Tibial artery (tissue), 4 donors: ENCODE data around the gene NRROS.

ENCODE experiments used
- DNase-seq, 2 donors: peaks; one replicate each; pipeline ENCODE4 v3.0.0-alpha.2; 2019
- H3K27ac ChIP-seq, 2 donors: fragments of 200-600 bp; sonication (generic) in 1 of 2; 1 replicate in 1 of 2; 2 replicates in 1 of 2; pipeline ENCODE4 v1.5.1; 2018 to 2019; ENCODE audit warnings: mild to moderate bottlenecking in 1 of 2
- H3K27me3 ChIP-seq, 2 donors: fragments of 200-600 bp; sonication (generic) in 1 of 2; one replicate each; pipeline versions ENCODE4 v1.5.1 to v1.6.0; 2016 to 2019
- H3K36me3 ChIP-seq, 3 donors: fragments of 200-600 bp; sonication (generic) in 2 of 3; one replicate each; pipeline ENCODE4 v1.5.1; 2016 to 2019; ENCODE audit warnings: mild to moderate bottlenecking in 2 of 3
- H3K4me1 ChIP-seq, 4 donors: fragments of 200-600 bp; sonication (generic) in 2 of 4; 1 replicate in 3 of 4; 2 replicates in 1 of 4; pipeline ENCODE4 v1.5.1; 2016 to 2019
- H3K4me3 ChIP-seq, 2 donors: fragments of 200-600 bp; sonication (generic) in 1 of 2; 1 replicate in 1 of 2; 2 replicates in 1 of 2; pipeline ENCODE4 v1.5.1; 2018 to 2019; ENCODE audit warnings: mild to moderate bottlenecking in 2 of 2
- H3K9me3 ChIP-seq, 3 donors: fragments of 200-600 bp; sonication (generic) in 1 of 3; one replicate each; pipeline ENCODE4 v1.5.1; 2016 to 2019
- CTCF ChIP-seq, 2 experiments: fragments of 200-600 bp in 1 of 2; fragments of 450-650 bp in 1 of 2; IDR thresholded peaks; one replicate each; pipeline ENCODE4 v1.5.1; 2017 to 2019; ENCODE audit warnings: antibody characterized with exemption in 2 of 2, mild to moderate bottlenecking in 1 of 2, moderate library complexity in 1 of 2
- intact Hi-C: fragments of 100-400 bp; cut with DNase I; formaldehyde crosslinking; loops from one replicate; pipeline ENCODE4 v1.15.0; 2023; ENCODE audit warnings: low total_unique reads

The NRROS gene

GRCh38 chr3:196625331-196625730, 14.2 kb upstream of the NRROS start:
- no peak for TF ChIP-seq CTCF (IDR thresholded peaks at IDR 0.05)
- Histone ChIP-seq H3K27me3 (peaks cover 0 to 5% of the 10 kb centered on the region in 2 donors), H3K9me3 (no peaks in the 10 kb centered on the region), H3K4me1 (no peaks in the 10 kb centered on the region), H3K27ac (no peak overlapping the region), H3K4me3 (no peak overlapping the region), H3K36me3 (no peaks in the 10 kb centered on the region)
- intact Hi-C loops, result no loop called here
- no peak for DNase-seq

- intact Hi-C loops, result no loop called here
- peaks cover 0 to 5% of the 10 kb centered on the region in 2 donors for H3K27me3 ChIP-seq
- no peak overlapping the region for H3K4me3 ChIP-seq
- no peaks in the 10 kb centered on the region for H3K9me3 ChIP-seq
- DNase-seq, result no peak
- H3K4me1 ChIP-seq, result peaks cover under 1 to 9% (median 6%) of the 10 kb centered on the region in 4 donors
- H3K36me3 ChIP-seq, result no peaks in the 10 kb centered on the region
- TF ChIP-seq CTCF (IDR thresholded peaks at IDR 0.05), result no peak
- no peak overlapping the region for H3K27ac ChIP-seq
These were observed 11.6 kb upstream of the NRROS start for GRCh38 chr3:196627918-196628231.

GRCh38 chr3:196629228-196629627, 10.3 kb upstream of the NRROS start:
- Histone ChIP-seq H3K9me3 (no peaks in the 10 kb centered on the region), H3K4me3 (no peak overlapping the region), H3K27ac (no peak overlapping the region), H3K36me3 (no peaks in the 10 kb centered on the region), H3K27me3 (peaks cover 0 to 5% of the 10 kb centered on the region in 2 donors), H3K4me1 (peaks cover 3 to 17% (median 10%) of the 10 kb centered on the region in 4 donors)
- TF ChIP-seq CTCF (IDR thresholded peaks at IDR 0.05), result no peak
- intact Hi-C loops, result no loop called here
- DNase-seq, result no peak

GRCh38 chr3:196631682-196632045, 7.8 kb upstream of the NRROS start:
- Histone ChIP-seq H3K4me1 (peaks cover 3 to 17% (median 10%) of the 10 kb centered on the region in 4 donors), H3K9me3 (no peaks in the 10 kb centered on the region), H3K36me3 (no peaks in the 10 kb centered on the region), H3K4me3 (peak overlapping the region; percentile 55 to 66), H3K27me3 (peaks cover 0 to 17% of the 10 kb centered on the region in 2 donors), H3K27ac (peak overlapping the region in 1 of 2 donors; percentile 76)
- TF ChIP-seq CTCF (IDR thresholded peaks at IDR 0.05), result no peak
- intact Hi-C loops, result no loop called here
- no peak for DNase-seq

- DNase-seq, result peak; percentile 82 to 88
- Histone ChIP-seq H3K9me3 (no peaks in the 10 kb centered on the region), H3K4me3 (peak overlapping the region; percentile 55 to 66), H3K27me3 (peaks cover 0 to 19% of the 10 kb centered on the region in 2 donors), H3K36me3 (no peaks in the 10 kb centered on the region), H3K27ac (peak overlapping the region; percentile 41 to 76), H3K4me1 (peaks cover 3 to 17% (median 10%) of the 10 kb centered on the region in 4 donors)
- intact Hi-C loops, result no loop called here
- TF ChIP-seq CTCF (IDR thresholded peaks at IDR 0.05), result no peak
These were observed 7.3 kb upstream of the NRROS start for GRCh38 chr3:196632046-196632751.
